Stimulated activated memory B cell treated with anti-CD40 and anti-IgM and Interleukin-4, amounts not matched to agents 10 μg/mL and 1 μg/mL and 100 μg/mL, for 72 hours (primary cell): ENCODE data around the gene ZNG1F.
"Not testable (repeated sequence)": the region's sequence is repeated elsewhere in the genome, so short reads cannot be mapped to it uniquely, and the experiment has no call there.

Source experiments
- ATAC-seq: fragments of 150-1000 bp; cut with Tn5 transposase; 2 replicates; pipeline ENCODE4 v1.10.0; 2021
- H3K27ac Mint-ChIP-seq: one replicate; pipeline ENCODE4 v1.8.0; 2022; ENCODE audit warnings: mild to moderate bottlenecking, mixed read lengths
- H3K27me3 Mint-ChIP-seq: one replicate; pipeline ENCODE4 v1.8.0; 2022; ENCODE audit warnings: mixed read lengths
- H3K36me3 Mint-ChIP-seq: one replicate; pipeline ENCODE4 v1.8.0; 2022; ENCODE audit warnings: mixed read lengths
- H3K4me1 Mint-ChIP-seq: one replicate; pipeline ENCODE4 v1.8.0; 2022; ENCODE audit warnings: mixed read lengths
- H3K4me3 Mint-ChIP-seq: one replicate; pipeline ENCODE4 v1.8.0; 2022; ENCODE audit warnings: mild to moderate bottlenecking, moderate library complexity, mixed read lengths
- H3K9me3 Mint-ChIP-seq: one replicate; pipeline ENCODE4 v1.8.0; 2022; ENCODE audit warnings: mixed read lengths

ZNG1F gene

DNA sequence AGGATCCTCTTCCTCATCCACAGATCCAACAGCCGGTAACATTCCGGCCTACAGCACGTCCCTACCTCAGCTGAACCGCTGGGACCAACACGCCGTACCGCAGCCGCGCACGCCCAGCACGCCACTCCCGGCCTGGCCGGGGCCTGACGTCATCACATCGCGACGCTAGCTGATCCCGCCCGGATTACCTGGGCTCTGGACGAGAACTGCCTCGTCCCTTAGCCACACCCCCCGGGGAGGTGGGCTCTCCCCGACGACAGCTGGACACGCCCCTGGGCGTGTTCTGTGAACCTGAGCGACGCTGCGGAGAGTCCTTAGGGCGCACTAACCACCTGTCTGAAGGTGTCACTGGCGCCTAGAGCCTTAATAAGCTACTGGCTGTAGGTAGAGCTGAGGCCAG, at the start of gene ZNG1F:
Gene ZNG1F, minus strand, starts transcription at position 101 of the 400 bp plus-strand sequence. Its CDS starts 59 bp downstream, at position 42.
- not testable (repeated sequence) for H3K4me1 Mint-ChIP-seq, ATAC-seq, H3K27me3 Mint-ChIP-seq, H3K4me3 Mint-ChIP-seq, H3K9me3 Mint-ChIP-seq, H3K27ac Mint-ChIP-seq, H3K36me3 Mint-ChIP-seq

- not testable (repeated sequence) for H3K4me1 Mint-ChIP-seq, H3K27me3 Mint-ChIP-seq, ATAC-seq, H3K36me3 Mint-ChIP-seq, H3K27ac Mint-ChIP-seq, H3K9me3 Mint-ChIP-seq
- peak overlapping the region; percentile 43 for H3K4me3 Mint-ChIP-seq
Measured at GRCh38 chr9:41237110-41237749, 48.1 kb upstream of the ZNG1F start.

GRCh38 chr9:41236486-41237109, 47.5 kb upstream of the ZNG1F start:
- ATAC-seq, H3K4me1 Mint-ChIP-seq, H3K36me3 Mint-ChIP-seq, H3K27me3 Mint-ChIP-seq, H3K9me3 Mint-ChIP-seq, H3K4me3 Mint-ChIP-seq, H3K27ac Mint-ChIP-seq: not testable (repeated sequence)

DNA sequence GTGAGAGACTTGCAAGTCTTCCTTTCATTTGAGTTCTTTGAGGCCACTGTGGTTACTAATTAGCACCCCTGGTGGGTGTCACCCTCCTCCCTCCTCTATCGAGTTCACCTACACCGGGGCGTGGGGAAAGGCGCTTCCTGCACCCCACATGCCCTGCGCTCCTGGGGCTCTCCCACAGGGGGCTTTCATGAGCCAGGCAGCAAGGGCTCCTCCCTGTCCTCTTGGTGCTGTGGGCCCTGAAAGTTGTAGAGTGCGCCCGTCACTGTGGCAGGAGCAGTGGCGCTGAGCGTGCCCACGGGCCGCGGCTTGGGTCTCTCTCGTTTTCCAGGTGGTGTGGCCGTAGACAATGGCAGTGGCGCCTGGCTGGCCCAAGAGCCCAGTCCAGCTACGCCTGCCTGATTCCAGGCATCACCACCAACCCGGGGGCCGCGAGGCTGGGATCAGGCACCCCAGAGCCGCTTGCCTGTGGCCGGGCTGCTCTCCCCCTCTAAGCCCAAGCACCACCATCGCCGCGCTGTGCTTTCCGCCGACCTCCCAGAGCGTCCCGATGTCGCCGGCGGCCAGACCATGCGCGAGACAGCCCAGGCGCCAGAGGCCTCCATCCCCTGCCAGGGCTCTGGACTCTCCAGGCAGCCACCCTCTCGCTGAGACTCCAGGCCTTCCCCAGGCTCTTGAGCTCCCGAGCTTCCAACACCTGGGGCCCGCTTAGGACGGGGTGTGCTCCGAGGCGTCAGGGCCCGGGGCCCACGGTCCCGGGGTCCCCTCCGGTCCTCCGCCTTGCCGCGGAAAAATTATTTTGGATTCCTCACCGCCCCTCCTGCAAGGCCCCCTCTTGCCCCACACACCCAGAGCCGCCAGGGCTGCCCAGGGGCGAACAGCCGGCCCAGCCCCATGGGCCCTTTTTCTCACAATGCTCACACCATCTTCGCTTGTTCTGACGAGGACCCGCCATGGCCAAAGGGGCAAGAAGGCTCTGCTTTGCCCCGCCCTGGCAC, 46.0 kb upstream of the ZNG1F start:
- H3K27ac Mint-ChIP-seq, H3K36me3 Mint-ChIP-seq, H3K9me3 Mint-ChIP-seq, H3K4me1 Mint-ChIP-seq, H3K27me3 Mint-ChIP-seq: not testable (repeated sequence)
- ATAC-seq = peak; percentile 96
- H3K4me3 Mint-ChIP-seq = peak overlapping the region; percentile 63

DNA sequence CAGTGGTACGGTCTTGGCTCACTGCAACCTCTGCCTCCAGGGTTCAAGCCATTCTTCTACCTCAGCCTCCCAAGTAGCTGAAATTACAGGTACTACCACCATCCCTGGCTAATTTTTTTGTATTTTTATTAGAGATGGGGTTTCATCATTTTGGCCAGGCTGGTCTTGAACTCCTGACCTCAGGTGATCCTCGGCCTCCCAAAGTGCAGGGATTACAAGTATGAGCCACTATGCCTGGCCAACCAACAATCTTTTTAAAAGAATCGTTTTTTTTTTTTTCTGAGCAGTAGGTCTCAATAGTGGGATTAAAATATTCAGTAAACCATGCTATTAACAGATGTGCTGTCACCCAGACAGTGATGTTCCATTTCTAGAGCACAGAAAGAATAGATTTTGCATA, 45.1 kb upstream of the ZNG1F start:
- H3K27ac Mint-ChIP-seq, H3K9me3 Mint-ChIP-seq, H3K27me3 Mint-ChIP-seq, H3K36me3 Mint-ChIP-seq, H3K4me1 Mint-ChIP-seq, H3K4me3 Mint-ChIP-seq, ATAC-seq: not testable (repeated sequence)

DNA sequence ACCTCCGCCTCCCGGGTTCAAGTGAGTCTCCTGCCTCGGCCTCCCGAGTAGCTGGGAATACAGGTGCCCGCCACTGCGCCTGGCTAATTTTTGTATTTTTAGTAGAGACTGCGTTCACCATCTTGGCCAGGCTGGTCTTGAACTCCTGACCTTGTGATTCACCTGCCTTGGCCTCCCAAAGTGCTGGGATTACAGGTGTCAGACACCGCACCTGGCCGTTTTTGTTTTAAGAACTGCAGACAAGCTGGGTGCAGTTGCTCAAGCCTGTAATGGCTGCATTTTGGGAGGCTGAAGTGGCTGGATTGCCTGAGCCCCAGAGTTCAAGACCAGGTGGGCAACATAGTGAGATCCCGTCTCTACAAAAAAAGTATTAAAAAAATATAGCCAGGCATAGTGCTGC, 43.2 kb upstream of the ZNG1F start:
- not testable (repeated sequence) for H3K36me3 Mint-ChIP-seq, H3K4me3 Mint-ChIP-seq, H3K9me3 Mint-ChIP-seq, H3K27me3 Mint-ChIP-seq, H3K4me1 Mint-ChIP-seq, H3K27ac Mint-ChIP-seq
- ATAC-seq = peak; percentile 18

DNA sequence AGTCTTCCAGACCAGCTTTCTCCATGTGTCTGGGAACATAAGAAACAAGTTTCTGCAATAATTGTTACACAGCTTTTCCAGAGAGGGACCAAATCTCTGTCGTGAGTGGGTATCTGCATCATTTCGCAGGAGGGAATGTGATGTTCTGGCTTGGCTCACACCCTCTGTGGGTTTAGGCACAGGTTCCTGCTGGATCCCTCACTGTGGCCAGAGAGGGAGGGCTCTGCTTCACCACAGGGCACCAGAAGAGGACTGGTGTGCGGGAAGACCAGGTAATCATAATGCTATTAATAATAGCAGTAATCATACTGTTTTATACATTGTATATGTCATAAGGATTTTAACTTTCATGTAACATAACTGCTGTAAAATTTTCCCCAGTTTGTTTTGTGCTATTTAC, 41.3 kb upstream of the ZNG1F start:
- ATAC-seq, H3K4me3 Mint-ChIP-seq, H3K9me3 Mint-ChIP-seq, H3K27ac Mint-ChIP-seq, H3K36me3 Mint-ChIP-seq, H3K4me1 Mint-ChIP-seq, H3K27me3 Mint-ChIP-seq: not testable (repeated sequence)

DNA sequence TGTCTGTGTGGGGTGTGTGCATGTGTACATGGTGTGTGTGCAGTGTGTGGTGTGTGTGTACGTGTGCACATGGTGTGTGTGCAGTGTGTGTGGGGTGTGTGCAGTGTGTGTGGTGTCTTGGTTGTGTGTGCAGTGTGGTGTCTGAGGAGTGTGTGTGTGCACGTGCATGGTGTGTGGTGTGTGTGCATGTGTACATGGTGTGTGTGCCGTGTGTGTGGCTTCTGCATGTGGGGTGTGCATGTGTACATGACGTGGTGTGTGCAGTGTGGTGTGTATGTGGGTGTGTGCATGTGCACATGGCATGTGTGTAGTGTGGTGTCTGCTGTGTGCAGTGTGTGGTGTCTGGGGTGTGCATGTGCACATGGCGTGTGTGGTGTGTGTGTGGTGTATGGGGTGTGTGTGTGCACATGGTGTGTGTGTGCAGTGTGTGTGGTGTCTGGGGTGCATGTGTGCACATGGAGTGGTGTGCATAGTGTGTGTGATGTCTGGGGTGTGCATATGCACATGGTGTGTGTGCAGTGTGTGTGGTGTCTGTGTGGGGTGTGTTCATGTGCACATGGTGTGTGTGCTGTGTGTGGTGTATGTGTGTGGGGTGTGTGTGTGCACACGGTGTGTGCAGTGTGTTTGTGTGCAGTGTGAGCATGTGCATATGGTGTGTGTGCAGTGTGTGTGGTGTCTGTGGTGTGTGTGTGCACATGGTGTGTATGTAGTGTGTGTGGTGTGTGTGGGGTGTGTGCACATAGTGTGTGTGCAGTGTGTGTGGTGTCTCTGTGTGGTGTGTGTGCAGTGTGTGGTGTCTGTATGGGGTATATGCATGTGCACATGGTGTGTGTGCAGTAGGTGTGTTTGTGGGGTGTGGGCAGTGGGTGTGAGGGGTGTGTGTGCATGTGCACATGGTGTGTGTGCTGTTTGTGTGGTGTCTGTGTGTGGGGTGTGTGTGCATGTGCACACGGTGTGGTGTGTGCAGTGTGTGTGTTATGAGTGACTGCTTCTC, 40.6 kb upstream of the ZNG1F start:
- ATAC-seq = peak; percentile 76

GRCh38 chr9:41219831-41220230, 30.7 kb upstream of the ZNG1F start:
- not testable (repeated sequence) for H3K27ac Mint-ChIP-seq, ATAC-seq, H3K36me3 Mint-ChIP-seq, H3K4me3 Mint-ChIP-seq, H3K4me1 Mint-ChIP-seq, H3K9me3 Mint-ChIP-seq, H3K27me3 Mint-ChIP-seq

More for the DNA sequence above, 40.6 kb upstream of the ZNG1F start:
- Mint-ChIP-seq H3K36me3 (no peaks in the 10 kb centered on the region), H3K4me1 (no peaks in the 10 kb centered on the region), H3K9me3 (no peaks in the 10 kb centered on the region), H3K27ac (no peak overlapping the region), H3K27me3 (no peaks in the 10 kb centered on the region), H3K4me3 (no peak overlapping the region)

GRCh38 chr9:41188439-41188838, 678 bp downstream of the ZNG1F start:
- not testable (repeated sequence) for H3K27ac Mint-ChIP-seq, H3K27me3 Mint-ChIP-seq, H3K4me1 Mint-ChIP-seq, H3K36me3 Mint-ChIP-seq, ATAC-seq, H3K4me3 Mint-ChIP-seq, H3K9me3 Mint-ChIP-seq

GRCh38 chr9:41174994-41175393, 14.1 kb downstream of the ZNG1F start:
- ATAC-seq, H3K27ac Mint-ChIP-seq, H3K4me1 Mint-ChIP-seq, H3K9me3 Mint-ChIP-seq, H3K4me3 Mint-ChIP-seq, H3K36me3 Mint-ChIP-seq, H3K27me3 Mint-ChIP-seq: not testable (repeated sequence)

DNA sequence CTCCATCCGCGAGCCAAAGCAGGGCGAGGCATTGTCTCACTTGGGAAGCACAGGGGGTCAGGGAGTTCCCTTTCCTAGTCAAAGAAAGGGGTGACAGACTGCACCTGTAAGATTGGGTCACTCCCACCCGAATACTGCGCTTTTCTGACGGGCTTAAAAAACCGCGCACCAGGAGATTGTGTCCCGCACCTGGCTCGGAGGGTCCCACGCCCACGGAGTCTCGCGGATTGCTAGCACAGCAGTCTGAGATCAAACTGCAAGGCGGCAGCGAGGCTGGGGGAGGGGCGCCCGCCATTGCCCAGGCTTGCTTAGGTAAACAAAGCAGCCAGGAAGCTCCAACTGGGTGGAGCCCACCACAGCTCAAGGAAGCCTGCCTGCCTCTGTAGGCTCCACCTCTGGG, 39.0 kb downstream of the ZNG1F start:
- not testable (repeated sequence) for H3K4me3 Mint-ChIP-seq, H3K27ac Mint-ChIP-seq, H3K36me3 Mint-ChIP-seq, H3K4me1 Mint-ChIP-seq, ATAC-seq, H3K27me3 Mint-ChIP-seq, H3K9me3 Mint-ChIP-seq

GRCh38 chr9:41141878-41142277, 47.2 kb downstream of the ZNG1F start:
- not testable (repeated sequence) for H3K36me3 Mint-ChIP-seq, H3K27ac Mint-ChIP-seq, H3K9me3 Mint-ChIP-seq, ATAC-seq, H3K4me3 Mint-ChIP-seq, H3K4me1 Mint-ChIP-seq, H3K27me3 Mint-ChIP-seq

DNA sequence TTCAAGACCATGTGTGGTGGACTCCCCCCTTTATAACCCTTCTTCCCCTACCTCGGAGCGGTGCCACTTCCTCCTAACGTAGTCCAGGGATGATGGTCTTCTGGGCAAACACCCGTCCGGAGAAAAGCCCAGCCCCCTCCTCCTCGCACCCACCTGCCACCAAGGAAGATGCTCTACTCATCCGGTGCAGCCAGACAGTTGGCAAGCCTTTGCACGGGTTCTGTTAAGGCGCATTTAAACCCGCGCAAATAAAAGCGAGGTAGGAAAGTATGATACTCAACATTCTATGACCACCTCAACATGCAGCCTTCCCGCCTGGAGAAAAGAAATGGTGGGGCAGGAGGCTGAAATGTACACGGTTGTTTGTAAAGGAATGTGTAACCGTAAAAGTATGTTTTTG, 60.5 kb downstream of the ZNG1F start, which contains the start of gene FOXD4L6:
Gene FOXD4L6, minus strand, starts transcription at position 101 of the 400 bp plus-strand sequence. CDS start 298 bp downstream, outside the sequence.
- H3K9me3 Mint-ChIP-seq, H3K36me3 Mint-ChIP-seq, ATAC-seq, H3K27me3 Mint-ChIP-seq, H3K27ac Mint-ChIP-seq, H3K4me3 Mint-ChIP-seq, H3K4me1 Mint-ChIP-seq: not testable (repeated sequence)
